Liver (tissue), 9 donors: ENCODE results near the gene GLIPR1L2. TPM values are rescaled to one million over a fixed set of nuclear protein-coding genes. Genes with fewer than 3 reads are reported as not detected.

Experiments
- DNase-seq: peaks from one replicate; pipeline ENCODE4 v3.0.0-alpha.2; 2017; ENCODE audit warnings: low spot score
- H3K27ac ChIP-seq, 2 donors: one replicate each; pipeline ENCODE4 v1.7.0; 2013; ENCODE audit warnings: inconsistent platforms in 2 of 2, low read length in 2 of 2, control low read depth in 1 of 2, low read depth in 1 of 2, mild to moderate bottlenecking in 1 of 2
- H3K27me3 ChIP-seq, 4 donors: one replicate each; pipeline versions ENCODE4 v1.6.1 to v1.7.0; 2013; ENCODE audit warnings: low read length in 3 of 4, inconsistent platforms in 1 of 4, mild to moderate bottlenecking in 1 of 4, moderate library complexity in 1 of 4; ENCODE audit not compliant: control insufficient read depth in 4 of 4, insufficient read depth in 4 of 4
- H3K36me3 ChIP-seq, 4 donors: one replicate each; pipeline versions ENCODE4 v1.6.1 to v1.7.0; 2013; ENCODE audit warnings: low read length in 3 of 4, mild to moderate bottlenecking in 3 of 4, low read depth in 1 of 4, moderate library complexity in 1 of 4; ENCODE audit not compliant: control insufficient read depth in 4 of 4, insufficient read depth in 3 of 4
- H3K4me1 ChIP-seq, 4 donors: one replicate each; pipeline versions ENCODE4 v1.6.1 to v1.7.0; 2013; ENCODE audit warnings: low read length in 3 of 4, mild to moderate bottlenecking in 3 of 4, moderate library complexity in 1 of 4; ENCODE audit not compliant: control insufficient read depth in 4 of 4, insufficient read depth in 4 of 4
- H3K4me3 ChIP-seq, 3 donors: one replicate each; pipeline versions ENCODE4 v1.6.1 to v1.7.0; 2013; ENCODE audit warnings: low read length in 3 of 3, control low read depth in 1 of 3, low read depth in 1 of 3, mild to moderate bottlenecking in 1 of 3
- H3K9ac ChIP-seq, 2 donors: one replicate each; pipeline ENCODE4 v1.7.0; 2013; ENCODE audit warnings: low read length in 2 of 2, mild to moderate bottlenecking in 2 of 2, moderate library complexity in 2 of 2, control low read depth in 1 of 2, low read depth in 1 of 2
- H3K9me3 ChIP-seq, 4 donors: one replicate each; pipeline versions ENCODE4 v1.6.1 to v1.7.0; 2013; ENCODE audit warnings: low read length in 3 of 4; ENCODE audit not compliant: control insufficient read depth in 4 of 4
- CTCF ChIP-seq: fragments of 150-350 bp; IDR thresholded peaks from 2 replicates; pipeline ENCODE4 v1.5.1; 2017; ENCODE audit warnings: improper control_type of control experiment, low read depth, low read length; ENCODE audit not compliant: missing input control
- EGR1 ChIP-seq, 2 donors: IDR thresholded peaks; 2 replicates each; pipeline ENCODE4 v1.6.1; 2016 to 2018; ENCODE audit warnings: antibody characterized with exemption in 2 of 2, low read depth in 2 of 2
- FOXA1 ChIP-seq: IDR thresholded peaks from 2 replicates; pipeline ENCODE4 v1.6.1; 2016; ENCODE audit warnings: antibody characterized with exemption
- FOXA2 ChIP-seq: IDR thresholded peaks from 2 replicates; pipeline ENCODE4 v1.6.1; 2016; ENCODE audit warnings: antibody characterized with exemption
- GABPA ChIP-seq, 2 donors: IDR thresholded peaks in 1 of 2; conservative IDR thresholded peaks in 1 of 2; 2 replicates each; pipeline ENCODE4 v1.6.1; 2016; ENCODE audit warnings: antibody characterized with exemption in 2 of 2, mild to moderate bottlenecking in 1 of 2, moderate library complexity in 1 of 2
- HNF4A ChIP-seq, 2 donors: conservative IDR thresholded peaks; 2 replicates each; pipeline ENCODE4 v1.6.1; 2016; ENCODE audit warnings: antibody characterized with exemption in 2 of 2, mild to moderate bottlenecking in 2 of 2
- HNF4G ChIP-seq: IDR thresholded peaks from 2 replicates; pipeline ENCODE4 v1.6.1; 2016; ENCODE audit warnings: antibody characterized with exemption
- MAX ChIP-seq: IDR thresholded peaks from 2 replicates; pipeline ENCODE4 v1.6.1; 2016; ENCODE audit warnings: antibody characterized with exemption
- RAD21 ChIP-seq, 2 donors: IDR thresholded peaks; 2 replicates each; pipeline ENCODE4 v1.6.1; 2016; ENCODE audit warnings: antibody characterized with exemption in 2 of 2, mild to moderate bottlenecking in 2 of 2
- RXRA ChIP-seq, 2 donors: IDR thresholded peaks; 2 replicates each; pipeline ENCODE4 v1.6.1; 2017 to 2018; ENCODE audit warnings: antibody characterized with exemption in 2 of 2, mild to moderate bottlenecking in 1 of 2
- SP1 ChIP-seq: IDR thresholded peaks from 2 replicates; pipeline ENCODE4 v1.6.1; 2018; ENCODE audit warnings: antibody characterized with exemption, mild to moderate bottlenecking
- YY1 ChIP-seq: IDR thresholded peaks from 2 replicates; pipeline ENCODE4 v1.6.1; 2016; ENCODE audit warnings: antibody characterized with exemption, mild to moderate bottlenecking
- polyA plus RNA-seq, 2 donors: library from polyadenylated mRNA; stranded (reverse) in 1 of 2; unstranded in 1 of 2; fragments of 200-250 nt in 1 of 2; fragments of >200 nt in 1 of 2; fragmentation: Nextera tagmentation in 1 of 2; extraction: Ambion mirVana in 1 of 2; gene quantifications; one replicate each; pipeline versions ENCODE4 v1.2.1 to v1.2.3, GENCODE V29; 2013 to 2015
- total RNA-seq, 2 donors: library from RNA; depleted of rRNA; stranded (reverse); fragments of >200 nt; gene quantifications; one replicate each; pipeline ENCODE4 v1.2.3, GENCODE V29; 2014
- TF ChIP-seq, protein P1 (sequence below): IDR thresholded peaks from 2 replicates; pipeline ENCODE4 v1.6.1; 2016; ENCODE audit warnings: antibody characterized with exemption, mild to moderate bottlenecking
- TF ChIP-seq, protein P2 (sequence below): IDR thresholded peaks from 2 replicates; pipeline ENCODE4 v1.6.1; 2016; ENCODE audit warnings: antibody characterized with exemption
- TF ChIP-seq, protein P3 (sequence below): IDR thresholded peaks from 2 replicates; pipeline ENCODE4 v1.6.1; 2016; ENCODE audit warnings: antibody characterized with exemption
- donor health status: healthy.
- donor health status: healthy.
- donor health status: healthy.
- donor health status: healthy.
- donor health status: healthy.

Gene GLIPR1L2
- total and polyA plus RNA-seq, 4 donors = 0.05 to 0.38 (median 0.26) TPM

DNA sequence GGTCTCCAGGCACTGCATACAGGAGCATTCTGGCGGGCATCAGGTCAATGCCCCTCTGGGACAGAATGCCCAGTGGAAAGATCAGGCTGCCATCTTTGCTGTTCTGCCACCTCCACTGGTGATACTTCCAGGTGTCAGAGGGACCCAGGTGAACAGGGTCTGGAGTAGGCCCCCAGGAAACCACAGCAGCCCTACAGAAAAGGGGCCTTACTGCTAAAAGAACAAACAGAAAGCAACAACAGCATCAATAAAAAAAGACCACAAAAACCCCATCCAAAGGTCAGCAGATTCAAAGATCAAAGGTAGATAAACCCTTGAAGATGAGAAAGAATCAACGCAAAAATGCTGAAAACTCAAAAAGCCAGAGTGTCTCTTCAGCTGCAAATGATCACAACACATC, 40.5 kb upstream of the GLIPR1L2 start (continued):
- TF ChIP-seq MAX (no peak), GABPA (IDR thresholded peaks at IDR 0.05 in 1 of 2, conservative IDR thresholded peaks at IDR 0.05 in 1 of 2) (no peak), YY1 (no peak), EGR1 (IDR thresholded peaks at IDR 0.05; ENCODE audit: low read depth in 2 of 2) (no peak), RAD21 (IDR thresholded peaks at IDR 0.05) (no peak), FOXA1 (no peak)
- TF ChIP-seq, protein P1, sequence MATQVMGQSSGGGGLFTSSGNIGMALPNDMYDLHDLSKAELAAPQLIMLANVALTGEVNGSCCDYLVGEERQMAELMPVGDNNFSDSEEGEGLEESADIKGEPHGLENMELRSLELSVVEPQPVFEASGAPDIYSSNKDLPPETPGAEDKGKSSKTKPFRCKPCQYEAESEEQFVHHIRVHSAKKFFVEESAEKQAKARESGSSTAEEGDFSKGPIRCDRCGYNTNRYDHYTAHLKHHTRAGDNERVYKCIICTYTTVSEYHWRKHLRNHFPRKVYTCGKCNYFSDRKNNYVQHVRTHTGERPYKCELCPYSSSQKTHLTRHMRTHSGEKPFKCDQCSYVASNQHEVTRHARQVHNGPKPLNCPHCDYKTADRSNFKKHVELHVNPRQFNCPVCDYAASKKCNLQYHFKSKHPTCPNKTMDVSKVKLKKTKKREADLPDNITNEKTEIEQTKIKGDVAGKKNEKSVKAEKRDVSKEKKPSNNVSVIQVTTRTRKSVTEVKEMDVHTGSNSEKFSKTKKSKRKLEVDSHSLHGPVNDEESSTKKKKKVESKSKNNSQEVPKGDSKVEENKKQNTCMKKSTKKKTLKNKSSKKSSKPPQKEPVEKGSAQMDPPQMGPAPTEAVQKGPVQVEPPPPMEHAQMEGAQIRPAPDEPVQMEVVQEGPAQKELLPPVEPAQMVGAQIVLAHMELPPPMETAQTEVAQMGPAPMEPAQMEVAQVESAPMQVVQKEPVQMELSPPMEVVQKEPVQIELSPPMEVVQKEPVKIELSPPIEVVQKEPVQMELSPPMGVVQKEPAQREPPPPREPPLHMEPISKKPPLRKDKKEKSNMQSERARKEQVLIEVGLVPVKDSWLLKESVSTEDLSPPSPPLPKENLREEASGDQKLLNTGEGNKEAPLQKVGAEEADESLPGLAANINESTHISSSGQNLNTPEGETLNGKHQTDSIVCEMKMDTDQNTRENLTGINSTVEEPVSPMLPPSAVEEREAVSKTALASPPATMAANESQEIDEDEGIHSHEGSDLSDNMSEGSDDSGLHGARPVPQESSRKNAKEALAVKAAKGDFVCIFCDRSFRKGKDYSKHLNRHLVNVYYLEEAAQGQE = no peak

- TF ChIP-seq HNF4A (conservative IDR thresholded peaks at IDR 0.05) (no peak), YY1 (no peak), SP1 (no peak), MAX (no peak), RXRA (IDR thresholded peaks at IDR 0.05) (no peak), GABPA (IDR thresholded peaks at IDR 0.05 in 1 of 2, conservative IDR thresholded peaks at IDR 0.05 in 1 of 2) (no peak), RAD21 (IDR thresholded peaks at IDR 0.05) (no peak), EGR1 (IDR thresholded peaks at IDR 0.05; ENCODE audit: low read depth in 2 of 2) (no peak), CTCF (no peak), FOXA1 (no peak), HNF4G (no peak), FOXA2 (no peak)
- TF ChIP-seq, protein P2, sequence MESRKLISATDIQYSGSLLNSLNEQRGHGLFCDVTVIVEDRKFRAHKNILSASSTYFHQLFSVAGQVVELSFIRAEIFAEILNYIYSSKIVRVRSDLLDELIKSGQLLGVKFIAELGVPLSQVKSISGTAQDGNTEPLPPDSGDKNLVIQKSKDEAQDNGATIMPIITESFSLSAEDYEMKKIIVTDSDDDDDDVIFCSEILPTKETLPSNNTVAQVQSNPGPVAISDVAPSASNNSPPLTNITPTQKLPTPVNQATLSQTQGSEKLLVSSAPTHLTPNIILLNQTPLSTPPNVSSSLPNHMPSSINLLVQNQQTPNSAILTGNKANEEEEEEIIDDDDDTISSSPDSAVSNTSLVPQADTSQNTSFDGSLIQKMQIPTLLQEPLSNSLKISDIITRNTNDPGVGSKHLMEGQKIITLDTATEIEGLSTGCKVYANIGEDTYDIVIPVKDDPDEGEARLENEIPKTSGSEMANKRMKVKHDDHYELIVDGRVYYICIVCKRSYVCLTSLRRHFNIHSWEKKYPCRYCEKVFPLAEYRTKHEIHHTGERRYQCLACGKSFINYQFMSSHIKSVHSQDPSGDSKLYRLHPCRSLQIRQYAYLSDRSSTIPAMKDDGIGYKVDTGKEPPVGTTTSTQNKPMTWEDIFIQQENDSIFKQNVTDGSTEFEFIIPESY = no peak
- TF ChIP-seq, protein P1 = no peak
- TF ChIP-seq, protein P3, sequence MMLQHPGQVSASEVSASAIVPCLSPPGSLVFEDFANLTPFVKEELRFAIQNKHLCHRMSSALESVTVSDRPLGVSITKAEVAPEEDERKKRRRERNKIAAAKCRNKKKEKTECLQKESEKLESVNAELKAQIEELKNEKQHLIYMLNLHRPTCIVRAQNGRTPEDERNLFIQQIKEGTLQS = no peak
- no peaks in the 10 kb centered on the region for H3K36me3 ChIP-seq
- no peak for DNase-seq
- peaks cover 0 to 1% (median 0%) of the 10 kb centered on the region in 4 donors for H3K9me3 ChIP-seq
- no peaks in the 10 kb centered on the region for H3K27me3 ChIP-seq
- no peak overlapping the region for H3K4me3 ChIP-seq
- no peak overlapping the region for H3K9ac ChIP-seq
- H3K4me1 ChIP-seq = no peaks in the 10 kb centered on the region
- H3K27ac ChIP-seq = no peak overlapping the region
These were observed 36.9 kb upstream of the GLIPR1L2 start for GRCh38 chr12:75354011-75354410.
